Liver (tissue), 9 donors: ENCODE measurements around the gene MGAT5. TPM values are rescaled to one million over a fixed set of nuclear protein-coding genes. Genes with fewer than 3 reads are reported as not detected.

Source experiments
- DNase-seq: peaks from one replicate; pipeline ENCODE4 v3.0.0-alpha.2; 2017; ENCODE audit warnings: low spot score
- H3K27ac ChIP-seq, 2 donors: one replicate each; pipeline ENCODE4 v1.7.0; 2013; ENCODE audit warnings: inconsistent platforms in 2 of 2, low read length in 2 of 2, control low read depth in 1 of 2, low read depth in 1 of 2, mild to moderate bottlenecking in 1 of 2
- H3K27me3 ChIP-seq, 4 donors: one replicate each; pipeline versions ENCODE4 v1.6.1 to v1.7.0; 2013; ENCODE audit warnings: low read length in 3 of 4, inconsistent platforms in 1 of 4, mild to moderate bottlenecking in 1 of 4, moderate library complexity in 1 of 4; ENCODE audit not compliant: control insufficient read depth in 4 of 4, insufficient read depth in 4 of 4
- H3K36me3 ChIP-seq, 4 donors: one replicate each; pipeline versions ENCODE4 v1.6.1 to v1.7.0; 2013; ENCODE audit warnings: low read length in 3 of 4, mild to moderate bottlenecking in 3 of 4, low read depth in 1 of 4, moderate library complexity in 1 of 4; ENCODE audit not compliant: control insufficient read depth in 4 of 4, insufficient read depth in 3 of 4
- H3K4me1 ChIP-seq, 4 donors: one replicate each; pipeline versions ENCODE4 v1.6.1 to v1.7.0; 2013; ENCODE audit warnings: low read length in 3 of 4, mild to moderate bottlenecking in 3 of 4, moderate library complexity in 1 of 4; ENCODE audit not compliant: control insufficient read depth in 4 of 4, insufficient read depth in 4 of 4
- H3K4me3 ChIP-seq, 3 donors: one replicate each; pipeline versions ENCODE4 v1.6.1 to v1.7.0; 2013; ENCODE audit warnings: low read length in 3 of 3, control low read depth in 1 of 3, low read depth in 1 of 3, mild to moderate bottlenecking in 1 of 3
- H3K9ac ChIP-seq, 2 donors: one replicate each; pipeline ENCODE4 v1.7.0; 2013; ENCODE audit warnings: low read length in 2 of 2, mild to moderate bottlenecking in 2 of 2, moderate library complexity in 2 of 2, control low read depth in 1 of 2, low read depth in 1 of 2
- H3K9me3 ChIP-seq, 4 donors: one replicate each; pipeline versions ENCODE4 v1.6.1 to v1.7.0; 2013; ENCODE audit warnings: low read length in 3 of 4; ENCODE audit not compliant: control insufficient read depth in 4 of 4
- EGR1 ChIP-seq, 2 donors: IDR thresholded peaks; 2 replicates each; pipeline ENCODE4 v1.6.1; 2016 to 2018; ENCODE audit warnings: antibody characterized with exemption in 2 of 2, low read depth in 2 of 2
- FOXA1 ChIP-seq: IDR thresholded peaks from 2 replicates; pipeline ENCODE4 v1.6.1; 2016; ENCODE audit warnings: antibody characterized with exemption
- FOXA2 ChIP-seq: IDR thresholded peaks from 2 replicates; pipeline ENCODE4 v1.6.1; 2016; ENCODE audit warnings: antibody characterized with exemption
- GABPA ChIP-seq, 2 donors: IDR thresholded peaks in 1 of 2; conservative IDR thresholded peaks in 1 of 2; 2 replicates each; pipeline ENCODE4 v1.6.1; 2016; ENCODE audit warnings: antibody characterized with exemption in 2 of 2, mild to moderate bottlenecking in 1 of 2, moderate library complexity in 1 of 2
- HNF4A ChIP-seq, 2 donors: conservative IDR thresholded peaks; 2 replicates each; pipeline ENCODE4 v1.6.1; 2016; ENCODE audit warnings: antibody characterized with exemption in 2 of 2, mild to moderate bottlenecking in 2 of 2
- HNF4G ChIP-seq: IDR thresholded peaks from 2 replicates; pipeline ENCODE4 v1.6.1; 2016; ENCODE audit warnings: antibody characterized with exemption
- JUND ChIP-seq, 2 donors: IDR thresholded peaks; 2 replicates each; pipeline ENCODE4 v1.6.1; 2016; ENCODE audit warnings: antibody characterized with exemption in 2 of 2
- NR2F2 ChIP-seq: IDR thresholded peaks from 2 replicates; pipeline ENCODE4 v1.6.1; 2016; ENCODE audit warnings: antibody characterized with exemption
- RAD21 ChIP-seq, 2 donors: IDR thresholded peaks; 2 replicates each; pipeline ENCODE4 v1.6.1; 2016; ENCODE audit warnings: antibody characterized with exemption in 2 of 2, mild to moderate bottlenecking in 2 of 2
- RXRA ChIP-seq, 2 donors: IDR thresholded peaks; 2 replicates each; pipeline ENCODE4 v1.6.1; 2017 to 2018; ENCODE audit warnings: antibody characterized with exemption in 2 of 2, mild to moderate bottlenecking in 1 of 2
- SP1 ChIP-seq: IDR thresholded peaks from 2 replicates; pipeline ENCODE4 v1.6.1; 2018; ENCODE audit warnings: antibody characterized with exemption, mild to moderate bottlenecking
- TAF1 ChIP-seq: conservative IDR thresholded peaks from 2 replicates; pipeline ENCODE4 v1.6.1; 2016; ENCODE audit warnings: antibody characterized with exemption, mild to moderate bottlenecking
- YY1 ChIP-seq: IDR thresholded peaks from 2 replicates; pipeline ENCODE4 v1.6.1; 2016; ENCODE audit warnings: antibody characterized with exemption, mild to moderate bottlenecking
- WGBS: extraction: QIAGEN DNeasy Blood & Tissue Kit; methylation state at CpG from one replicate; pipeline ENCODE4 v1.1.7; 2013; 5-methylcytosine and 5-hydroxymethylcytosine counted together
- polyA plus RNA-seq, 2 donors: library from polyadenylated mRNA; stranded (reverse) in 1 of 2; unstranded in 1 of 2; fragments of 200-250 nt in 1 of 2; fragments of >200 nt in 1 of 2; fragmentation: Nextera tagmentation in 1 of 2; extraction: Ambion mirVana in 1 of 2; gene quantifications; one replicate each; pipeline versions ENCODE4 v1.2.1 to v1.2.3, GENCODE V29; 2013 to 2015
- total RNA-seq, 2 donors: library from RNA; depleted of rRNA; stranded (reverse); fragments of >200 nt; gene quantifications; one replicate each; pipeline ENCODE4 v1.2.3, GENCODE V29; 2014
- TF ChIP-seq, protein P1 (sequence below): IDR thresholded peaks from 2 replicates; pipeline ENCODE4 v1.6.1; 2016; ENCODE audit warnings: antibody characterized with exemption
- TF ChIP-seq, protein P2 (sequence below): fragments of 150-350 bp; IDR thresholded peaks from 2 replicates; pipeline ENCODE4 v1.5.1; 2017; ENCODE audit warnings: improper control_type of control experiment, low read depth, low read length; ENCODE audit not compliant: missing input control
- TF ChIP-seq, protein P3 (sequence below): IDR thresholded peaks from 2 replicates; pipeline ENCODE4 v1.6.1; 2016; ENCODE audit warnings: antibody characterized with exemption
- TF ChIP-seq, protein P4 (sequence below): IDR thresholded peaks from 2 replicates; pipeline ENCODE4 v1.6.1; 2016; ENCODE audit warnings: antibody characterized with exemption, mild to moderate bottlenecking
- TF ChIP-seq, protein P5 (sequence below): IDR thresholded peaks from 2 replicates; pipeline ENCODE4 v1.6.1; 2016; ENCODE audit warnings: antibody characterized with exemption
- donor health status: healthy.
- donor health status: healthy.
- donor health status: healthy.
- donor health status: healthy.
- donor health status: healthy.

Gene MGAT5
- total and polyA plus RNA-seq, 4 donors: 1.8 to 12.7 (median 5.6) TPM

DNA sequence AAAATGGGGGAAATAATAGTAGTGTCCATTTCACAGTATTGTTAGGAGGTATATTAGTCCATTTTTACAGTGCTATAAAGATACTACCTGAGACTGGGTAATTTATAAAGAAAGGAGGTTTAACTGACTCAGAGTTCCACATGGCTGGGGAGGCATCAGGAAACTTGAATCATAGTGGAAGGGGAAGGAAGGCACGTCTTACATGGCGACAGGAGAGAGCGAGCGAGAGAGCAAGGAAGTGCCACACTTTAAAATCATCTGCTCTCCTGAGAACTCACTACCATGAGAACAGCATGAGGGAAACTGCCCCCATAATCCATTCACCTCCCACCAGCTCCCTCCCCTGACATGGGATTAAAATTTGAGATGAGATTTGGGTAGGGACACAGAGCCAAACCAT lies 23.4 kb downstream of the MGAT5 start (continued):
- TF ChIP-seq, protein P1, sequence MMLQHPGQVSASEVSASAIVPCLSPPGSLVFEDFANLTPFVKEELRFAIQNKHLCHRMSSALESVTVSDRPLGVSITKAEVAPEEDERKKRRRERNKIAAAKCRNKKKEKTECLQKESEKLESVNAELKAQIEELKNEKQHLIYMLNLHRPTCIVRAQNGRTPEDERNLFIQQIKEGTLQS: no peak
- TF ChIP-seq TAF1: no peak

DNA sequence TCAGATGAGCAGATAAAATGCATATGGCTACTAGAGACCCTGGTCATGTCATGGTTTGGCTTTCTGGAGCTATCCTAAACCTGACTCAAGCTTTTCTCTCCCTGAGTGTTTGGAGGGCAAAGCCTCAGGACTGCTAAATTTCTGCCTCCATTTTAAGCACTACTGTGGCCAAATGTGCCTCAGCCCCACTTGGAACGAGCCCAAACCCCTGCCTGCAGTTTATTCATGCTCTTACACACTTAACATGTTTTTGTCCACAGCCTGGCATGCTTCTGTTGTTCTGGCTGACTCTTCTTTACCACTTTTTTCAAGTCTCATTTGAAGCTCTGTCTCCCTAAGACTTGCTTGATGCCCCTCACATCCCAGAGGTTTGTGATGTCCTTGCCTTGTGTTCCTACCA lies 24.7 kb downstream of the MGAT5 start:
- H3K36me3 ChIP-seq: no peaks in the 10 kb centered on the region
- H3K4me1 ChIP-seq: no peaks in the 10 kb centered on the region
- H3K27ac ChIP-seq: no peak overlapping the region

DNA sequence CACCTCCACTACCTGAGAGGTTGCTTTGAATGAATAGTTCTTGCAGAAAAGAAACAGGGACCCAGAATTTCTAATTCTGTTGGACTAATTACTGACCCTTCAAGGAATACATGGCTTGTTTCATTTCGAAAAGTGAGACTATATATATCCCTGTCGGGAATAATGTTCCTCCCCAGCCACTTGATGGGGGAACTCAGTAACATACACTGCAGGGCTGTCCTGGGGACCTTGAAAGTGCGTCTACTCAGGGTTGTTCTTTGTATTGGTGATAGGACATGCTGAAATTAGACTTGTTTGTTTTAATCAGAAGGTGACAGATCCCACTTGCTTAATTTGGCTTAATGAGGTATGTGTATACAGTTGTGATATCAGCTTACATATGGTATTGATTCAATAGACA lies 25.5 kb downstream of the MGAT5 start:
- H3K27ac ChIP-seq: no peak overlapping the region
- TF ChIP-seq RXRA (IDR thresholded peaks at IDR 0.05) (no peak), TAF1 (no peak), GABPA (IDR thresholded peaks at IDR 0.05 in 1 of 2, conservative IDR thresholded peaks at IDR 0.05 in 1 of 2) (no peak), HNF4G (no peak), JUND (IDR thresholded peaks at IDR 0.05) (no peak), FOXA2 (no peak), YY1 (no peak), HNF4A (conservative IDR thresholded peaks at IDR 0.05) (no peak)
- TF ChIP-seq, protein P1: no peak
- TF ChIP-seq, protein P2, sequence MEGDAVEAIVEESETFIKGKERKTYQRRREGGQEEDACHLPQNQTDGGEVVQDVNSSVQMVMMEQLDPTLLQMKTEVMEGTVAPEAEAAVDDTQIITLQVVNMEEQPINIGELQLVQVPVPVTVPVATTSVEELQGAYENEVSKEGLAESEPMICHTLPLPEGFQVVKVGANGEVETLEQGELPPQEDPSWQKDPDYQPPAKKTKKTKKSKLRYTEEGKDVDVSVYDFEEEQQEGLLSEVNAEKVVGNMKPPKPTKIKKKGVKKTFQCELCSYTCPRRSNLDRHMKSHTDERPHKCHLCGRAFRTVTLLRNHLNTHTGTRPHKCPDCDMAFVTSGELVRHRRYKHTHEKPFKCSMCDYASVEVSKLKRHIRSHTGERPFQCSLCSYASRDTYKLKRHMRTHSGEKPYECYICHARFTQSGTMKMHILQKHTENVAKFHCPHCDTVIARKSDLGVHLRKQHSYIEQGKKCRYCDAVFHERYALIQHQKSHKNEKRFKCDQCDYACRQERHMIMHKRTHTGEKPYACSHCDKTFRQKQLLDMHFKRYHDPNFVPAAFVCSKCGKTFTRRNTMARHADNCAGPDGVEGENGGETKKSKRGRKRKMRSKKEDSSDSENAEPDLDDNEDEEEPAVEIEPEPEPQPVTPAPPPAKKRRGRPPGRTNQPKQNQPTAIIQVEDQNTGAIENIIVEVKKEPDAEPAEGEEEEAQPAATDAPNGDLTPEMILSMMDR: no peak
- TF ChIP-seq, protein P3, sequence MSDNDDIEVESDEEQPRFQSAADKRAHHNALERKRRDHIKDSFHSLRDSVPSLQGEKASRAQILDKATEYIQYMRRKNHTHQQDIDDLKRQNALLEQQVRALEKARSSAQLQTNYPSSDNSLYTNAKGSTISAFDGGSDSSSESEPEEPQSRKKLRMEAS: no peak
- TF ChIP-seq, protein P4, sequence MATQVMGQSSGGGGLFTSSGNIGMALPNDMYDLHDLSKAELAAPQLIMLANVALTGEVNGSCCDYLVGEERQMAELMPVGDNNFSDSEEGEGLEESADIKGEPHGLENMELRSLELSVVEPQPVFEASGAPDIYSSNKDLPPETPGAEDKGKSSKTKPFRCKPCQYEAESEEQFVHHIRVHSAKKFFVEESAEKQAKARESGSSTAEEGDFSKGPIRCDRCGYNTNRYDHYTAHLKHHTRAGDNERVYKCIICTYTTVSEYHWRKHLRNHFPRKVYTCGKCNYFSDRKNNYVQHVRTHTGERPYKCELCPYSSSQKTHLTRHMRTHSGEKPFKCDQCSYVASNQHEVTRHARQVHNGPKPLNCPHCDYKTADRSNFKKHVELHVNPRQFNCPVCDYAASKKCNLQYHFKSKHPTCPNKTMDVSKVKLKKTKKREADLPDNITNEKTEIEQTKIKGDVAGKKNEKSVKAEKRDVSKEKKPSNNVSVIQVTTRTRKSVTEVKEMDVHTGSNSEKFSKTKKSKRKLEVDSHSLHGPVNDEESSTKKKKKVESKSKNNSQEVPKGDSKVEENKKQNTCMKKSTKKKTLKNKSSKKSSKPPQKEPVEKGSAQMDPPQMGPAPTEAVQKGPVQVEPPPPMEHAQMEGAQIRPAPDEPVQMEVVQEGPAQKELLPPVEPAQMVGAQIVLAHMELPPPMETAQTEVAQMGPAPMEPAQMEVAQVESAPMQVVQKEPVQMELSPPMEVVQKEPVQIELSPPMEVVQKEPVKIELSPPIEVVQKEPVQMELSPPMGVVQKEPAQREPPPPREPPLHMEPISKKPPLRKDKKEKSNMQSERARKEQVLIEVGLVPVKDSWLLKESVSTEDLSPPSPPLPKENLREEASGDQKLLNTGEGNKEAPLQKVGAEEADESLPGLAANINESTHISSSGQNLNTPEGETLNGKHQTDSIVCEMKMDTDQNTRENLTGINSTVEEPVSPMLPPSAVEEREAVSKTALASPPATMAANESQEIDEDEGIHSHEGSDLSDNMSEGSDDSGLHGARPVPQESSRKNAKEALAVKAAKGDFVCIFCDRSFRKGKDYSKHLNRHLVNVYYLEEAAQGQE: no peak
- H3K4me1 ChIP-seq: no peaks in the 10 kb centered on the region

More for the DNA sequence above, 24.7 kb downstream of the MGAT5 start:
- WGBS: 94% methylated on average over 1 of the region's 1 CpG
- TF ChIP-seq TAF1 (no peak), RAD21 (IDR thresholded peaks at IDR 0.05) (no peak), YY1 (no peak), FOXA1 (no peak), RXRA (IDR thresholded peaks at IDR 0.05) (no peak), HNF4G (no peak), SP1 (no peak), NR2F2 (no peak), EGR1 (IDR thresholded peaks at IDR 0.05; ENCODE audit: low read depth in 2 of 2) (no peak)
- TF ChIP-seq, protein P5, sequence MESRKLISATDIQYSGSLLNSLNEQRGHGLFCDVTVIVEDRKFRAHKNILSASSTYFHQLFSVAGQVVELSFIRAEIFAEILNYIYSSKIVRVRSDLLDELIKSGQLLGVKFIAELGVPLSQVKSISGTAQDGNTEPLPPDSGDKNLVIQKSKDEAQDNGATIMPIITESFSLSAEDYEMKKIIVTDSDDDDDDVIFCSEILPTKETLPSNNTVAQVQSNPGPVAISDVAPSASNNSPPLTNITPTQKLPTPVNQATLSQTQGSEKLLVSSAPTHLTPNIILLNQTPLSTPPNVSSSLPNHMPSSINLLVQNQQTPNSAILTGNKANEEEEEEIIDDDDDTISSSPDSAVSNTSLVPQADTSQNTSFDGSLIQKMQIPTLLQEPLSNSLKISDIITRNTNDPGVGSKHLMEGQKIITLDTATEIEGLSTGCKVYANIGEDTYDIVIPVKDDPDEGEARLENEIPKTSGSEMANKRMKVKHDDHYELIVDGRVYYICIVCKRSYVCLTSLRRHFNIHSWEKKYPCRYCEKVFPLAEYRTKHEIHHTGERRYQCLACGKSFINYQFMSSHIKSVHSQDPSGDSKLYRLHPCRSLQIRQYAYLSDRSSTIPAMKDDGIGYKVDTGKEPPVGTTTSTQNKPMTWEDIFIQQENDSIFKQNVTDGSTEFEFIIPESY: no peak
- TF ChIP-seq, protein P4: no peak
- H3K27me3 ChIP-seq: no peaks in the 10 kb centered on the region
- DNase-seq: no peak
- H3K9ac ChIP-seq: no peak overlapping the region
- no peaks in the 10 kb centered on the region for H3K9me3 ChIP-seq
- no peak overlapping the region for H3K4me3 ChIP-seq

More for the DNA sequence above, 25.5 kb downstream of the MGAT5 start:
- no peak for DNase-seq
- 94% methylated on average over 3 of the region's 3 CpGs for WGBS
- H3K9ac ChIP-seq: no peak overlapping the region
- no peaks in the 10 kb centered on the region for H3K27me3 ChIP-seq
- H3K4me3 ChIP-seq: no peak overlapping the region
- H3K9me3 ChIP-seq: no peaks in the 10 kb centered on the region
- H3K36me3 ChIP-seq: no peaks in the 10 kb centered on the region
